Stimulated activated CD8-positive, alpha-beta memory T cell treated with anti-CD3 and anti-CD28 coated beads, Interleukin-2, amount 100 ng/mL, for 1 hour (primary cell): ENCODE data around the gene KIF20B.
"Not testable (repeated sequence)": the region's sequence is repeated elsewhere in the genome, so short reads cannot be mapped to it uniquely, and the experiment has no call there.

Source experiments
- DNase-seq, 2 donors: peaks; one replicate each; pipeline ENCODE4 v3.0.0-alpha.2; 2020; ENCODE audit warnings: low read depth in 2 of 2

Gene KIF20B

GRCh38 chr10:89773081-89773480 is 71.7 kb downstream of the KIF20B start:
- DNase-seq: no peak

- DNase-seq: no peak
Measured at GRCh38 chr10:89776665-89777064, 75.3 kb downstream of the KIF20B start.

GRCh38 chr10:89782470-89782869 is 81.1 kb downstream of the KIF20B start:
- DNase-seq: no peak

GRCh38 chr10:89783406-89783805 is 82.0 kb downstream of the KIF20B start:
- DNase-seq: no peak

- DNase-seq: no peak
Measured at GRCh38 chr10:89785095-89785494, 83.7 kb downstream of the KIF20B start.

GRCh38 chr10:89789188-89789877 is 87.9 kb downstream of the KIF20B start:
- no peak for DNase-seq

- DNase-seq: no peak
Measured at GRCh38 chr10:89792187-89792586, 90.8 kb downstream of the KIF20B start.

GRCh38 chr10:89793649-89794254 is 92.4 kb downstream of the KIF20B start:
- no peak for DNase-seq

GRCh38 chr10:89795840-89796239 is 94.5 kb downstream of the KIF20B start:
- DNase-seq: no peak

- no peak for DNase-seq
Measured at GRCh38 chr10:89798092-89798491, 96.7 kb downstream of the KIF20B start.

GRCh38 chr10:89799573-89799972 is 98.2 kb downstream of the KIF20B start:
- no peak for DNase-seq

GRCh38 chr10:89805599-89806013 is 104.2 kb downstream of the KIF20B start:
- DNase-seq: no peak

- no peak for DNase-seq
Measured at GRCh38 chr10:89808842-89809241, 107.5 kb downstream of the KIF20B start.

GRCh38 chr10:89809766-89810165 is 108.4 kb downstream of the KIF20B start:
- no peak for DNase-seq

GRCh38 chr10:89810908-89811525 is 109.6 kb downstream of the KIF20B start:
- no peak for DNase-seq

GRCh38 chr10:89813546-89813945 is 112.2 kb downstream of the KIF20B start:
- no peak for DNase-seq

- DNase-seq: no peak
Measured at GRCh38 chr10:89814278-89814677, 112.9 kb downstream of the KIF20B start.

GRCh38 chr10:89815049-89815853 is 113.9 kb downstream of the KIF20B start:
- DNase-seq: no peak

- DNase-seq: not testable (repeated sequence)
Measured at GRCh38 chr10:89819008-89819407, 117.6 kb downstream of the KIF20B start.
